ENCODE data around the gene FRY.
A peak's percentile ranks its signal among the peaks of the same experiment; 100 is the strongest.

FRY gene

DNA sequence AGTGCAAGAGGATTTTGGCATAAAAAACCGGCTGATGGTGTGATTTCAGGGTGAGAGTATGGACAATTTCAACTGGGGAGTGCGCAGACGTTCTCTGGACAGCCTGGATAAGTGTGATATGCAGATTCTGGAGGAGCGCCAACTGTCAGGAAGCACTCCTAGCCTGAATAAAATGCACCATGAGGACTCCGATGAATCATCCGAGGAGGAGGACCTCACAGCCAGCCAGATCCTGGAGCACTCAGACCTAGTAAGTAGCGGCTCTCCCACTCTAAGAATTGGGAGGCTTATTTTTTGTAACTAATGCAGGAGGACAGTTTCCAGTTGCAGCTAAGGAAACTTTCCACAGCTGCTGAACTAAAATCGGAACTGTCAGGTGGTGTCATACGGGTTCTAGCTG, 230.0 kb downstream of the FRY start:
- no peak for DNase-seq (ENCODE audit: low spot score)

GRCh38 chr13:32262165-32262564, 230.6 kb downstream of the FRY start:
- DNase-seq (ENCODE audit: low spot score) = no peak

- no peak for DNase-seq (ENCODE audit: low spot score)
Measured at GRCh38 chr13:32262619-32263018, 231.0 kb downstream of the FRY start.

DNA sequence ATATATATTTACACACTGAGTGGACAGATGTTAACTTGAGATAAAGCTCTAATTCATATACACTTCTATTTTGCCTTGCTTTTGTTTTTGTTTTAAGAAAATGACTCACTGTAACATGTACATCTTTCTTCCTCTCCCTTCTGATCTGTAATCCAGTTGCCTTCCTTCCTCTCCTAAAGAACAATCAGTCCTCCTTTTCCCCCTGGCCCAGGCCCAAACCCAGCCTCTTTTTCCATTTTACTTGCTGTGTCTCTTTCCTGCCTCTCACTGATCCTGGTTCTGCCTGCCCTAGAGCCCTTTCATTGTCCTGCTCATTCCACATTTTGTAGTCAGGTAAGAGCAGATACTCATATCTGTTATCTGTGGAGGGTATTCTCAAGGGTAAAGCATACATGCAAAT, 232.8 kb downstream of the FRY start:
- no peak for DNase-seq (ENCODE audit: low spot score)

- no peak for DNase-seq (ENCODE audit: low spot score)
Measured at GRCh38 chr13:32265726-32266125, 234.2 kb downstream of the FRY start.

DNA sequence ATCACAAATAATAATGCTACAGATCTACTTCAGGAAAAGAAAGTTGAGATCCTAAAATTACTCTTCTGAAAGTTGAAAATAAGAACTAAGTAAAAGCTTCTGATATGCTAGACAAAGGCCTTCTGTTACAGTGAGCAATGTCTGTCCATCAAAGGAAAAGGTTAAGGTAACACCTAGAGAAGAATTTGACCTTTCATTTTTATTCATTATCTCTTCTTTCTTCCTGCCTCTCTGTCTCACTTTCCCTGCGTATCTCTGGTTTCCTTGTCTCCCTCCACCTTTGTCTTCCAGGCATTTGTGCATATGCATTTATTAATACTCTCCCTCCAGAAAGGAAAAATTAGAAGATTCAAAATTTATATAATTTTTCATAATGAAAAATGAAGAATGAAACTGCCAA, 234.6 kb downstream of the FRY start:
- DNase-seq (ENCODE audit: low spot score) = no peak

DNA sequence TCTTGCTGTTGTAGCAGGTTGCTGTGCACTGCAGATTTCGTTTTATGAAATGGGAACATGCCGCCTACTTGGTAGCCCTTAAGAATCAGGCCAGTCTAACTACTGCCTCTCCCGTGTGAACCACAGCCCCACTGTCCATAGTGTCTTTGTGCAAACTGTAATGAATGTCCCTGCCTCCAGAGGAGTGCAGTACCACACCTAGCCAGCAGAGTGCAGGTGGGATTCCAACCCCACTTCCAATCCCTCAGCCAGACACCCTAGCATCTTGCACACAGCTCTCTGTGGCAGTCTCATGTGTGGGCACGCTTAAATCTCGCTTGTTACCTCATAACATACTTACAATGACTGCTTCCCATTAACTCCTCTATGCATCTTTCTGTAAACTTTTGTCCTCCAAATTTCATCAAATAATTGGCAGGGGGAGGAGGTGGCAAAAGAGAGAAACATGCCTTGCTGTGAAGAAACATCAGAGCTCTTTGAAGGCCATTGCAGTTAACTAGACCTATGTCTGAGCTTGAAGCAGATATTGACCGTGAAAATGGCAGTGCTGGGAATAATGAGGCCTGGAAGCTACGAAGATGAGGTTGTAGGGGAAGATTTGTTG, 236.4 kb downstream of the FRY start:
- DNase-seq (ENCODE audit: low spot score) = peak; percentile 36

GRCh38 chr13:32272021-32272683, 240.6 kb downstream of the FRY start:
- no peak for DNase-seq (ENCODE audit: low spot score)

DNA sequence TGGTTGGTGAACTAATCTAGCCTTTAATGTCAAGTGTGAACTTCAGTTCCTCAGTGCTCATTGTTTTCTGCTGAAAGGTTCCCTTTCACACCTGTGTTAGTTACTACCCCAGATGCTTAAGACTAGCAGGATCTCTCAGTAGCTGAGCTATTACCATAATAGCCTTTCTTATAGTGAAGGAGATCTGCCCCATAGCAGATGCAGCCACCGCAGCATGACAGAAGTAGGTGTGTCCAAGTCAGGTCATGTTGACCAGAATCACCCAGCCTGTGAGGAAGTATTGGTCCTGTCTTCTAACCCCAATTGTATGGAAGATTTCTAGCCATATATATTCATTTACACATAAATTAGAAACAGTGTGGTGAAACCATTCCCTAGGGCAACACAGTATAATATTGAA, 246.3 kb downstream of the FRY start:
- DNase-seq (ENCODE audit: low spot score) = no peak

DNA sequence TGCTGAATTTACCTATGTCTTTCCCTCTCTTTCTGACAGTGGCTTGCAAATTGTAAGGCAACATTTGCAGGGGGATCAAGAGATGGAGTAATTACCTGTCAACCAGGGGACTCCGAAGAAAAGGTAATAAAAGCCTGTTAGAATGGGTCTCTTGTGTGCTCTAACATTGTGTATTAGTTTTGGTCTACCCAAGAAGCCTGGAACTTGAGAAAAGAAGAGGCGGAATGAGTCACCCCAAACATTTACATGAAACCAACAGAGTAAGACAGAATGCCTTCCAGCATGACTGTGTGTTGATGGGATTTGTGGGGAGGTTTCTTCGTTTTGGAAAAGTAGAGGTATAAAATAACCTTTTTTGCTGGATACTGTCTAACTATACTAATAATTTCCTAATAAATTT, 246.9 kb downstream of the FRY start:
- no peak for DNase-seq (ENCODE audit: low spot score)

- no peak for DNase-seq (ENCODE audit: low spot score)
Measured at GRCh38 chr13:32281096-32281495, 249.5 kb downstream of the FRY start.

DNA sequence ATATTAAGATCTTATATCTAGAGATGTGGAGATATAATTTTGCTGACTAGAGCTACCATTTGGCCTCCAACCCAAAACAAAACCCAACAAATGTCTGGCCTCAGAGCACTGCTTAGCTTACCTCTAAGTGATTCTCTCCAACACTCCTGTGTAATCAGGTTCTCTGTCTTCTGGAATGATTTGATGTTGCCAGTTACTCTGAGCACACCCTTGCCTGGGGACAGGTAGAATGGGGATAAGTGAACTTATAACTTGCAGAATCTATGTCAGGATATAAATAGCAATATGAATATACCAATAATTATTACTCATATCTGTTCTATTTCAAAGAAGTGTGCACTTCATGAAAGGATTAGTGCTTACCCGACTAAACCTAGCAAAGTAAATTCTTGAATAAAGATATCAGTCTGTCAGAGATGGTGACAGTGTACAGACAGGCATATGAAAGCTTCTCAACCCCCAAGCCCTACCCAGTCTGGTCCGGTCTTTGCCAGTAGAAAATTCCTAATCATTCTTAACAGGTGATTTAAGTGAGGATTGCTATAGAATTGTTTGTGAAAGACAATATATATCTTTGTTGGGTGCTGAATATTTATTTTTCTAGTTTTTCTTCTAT, 250.6 kb downstream of the FRY start:
- no peak for DNase-seq (ENCODE audit: low spot score)

- no peak for DNase-seq (ENCODE audit: low spot score)
Measured at GRCh38 chr13:32284927-32285632, 253.5 kb downstream of the FRY start.

GRCh38 chr13:32285633-32285965, 254.0 kb downstream of the FRY start:
- DNase-seq (ENCODE audit: low spot score) = no peak

GRCh38 chr13:32297206-32297605, 265.6 kb downstream of the FRY start:
- no peak for DNase-seq (ENCODE audit: low spot score)

DNA sequence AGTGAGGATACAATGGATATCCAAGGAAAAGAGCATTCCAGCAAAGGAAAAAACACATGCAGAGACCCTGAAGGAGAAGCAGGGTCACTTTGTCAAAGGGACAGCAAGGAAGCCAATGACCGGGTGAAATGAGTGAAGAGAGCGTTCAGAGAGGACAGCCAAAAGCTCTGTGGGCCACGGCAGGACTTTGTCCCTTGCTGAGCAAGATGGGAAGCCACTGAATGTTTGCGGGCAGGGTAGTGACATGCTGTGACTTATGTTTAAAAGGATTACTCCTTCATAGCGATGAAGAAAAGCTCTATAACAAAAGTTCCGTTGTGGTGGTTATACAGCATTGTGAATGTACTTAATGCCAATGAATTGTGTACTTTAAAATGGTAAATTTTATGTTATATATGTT, 267.1 kb downstream of the FRY start:
- DNase-seq (ENCODE audit: low spot score) = no peak

DNA sequence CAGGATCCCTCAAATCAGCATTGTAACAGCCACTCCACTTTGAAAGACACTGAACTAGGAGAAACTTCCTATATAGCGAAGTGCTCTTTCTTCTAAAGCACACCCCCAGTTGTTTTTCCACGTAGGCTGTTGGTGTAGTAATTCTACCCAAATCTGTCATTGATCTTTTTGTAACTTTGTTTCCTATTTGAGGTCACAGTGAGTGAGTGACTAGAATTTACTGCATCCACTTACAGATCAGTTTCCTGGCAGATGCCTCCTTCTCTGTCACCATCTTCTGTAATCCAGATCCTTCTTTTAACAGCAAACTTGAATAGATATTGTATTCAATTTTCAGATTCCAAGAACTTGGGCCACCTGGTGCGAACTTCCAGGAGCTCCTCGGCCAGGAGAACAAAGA, 268.3 kb downstream of the FRY start:
- DNase-seq (ENCODE audit: low spot score) = no peak

DNA sequence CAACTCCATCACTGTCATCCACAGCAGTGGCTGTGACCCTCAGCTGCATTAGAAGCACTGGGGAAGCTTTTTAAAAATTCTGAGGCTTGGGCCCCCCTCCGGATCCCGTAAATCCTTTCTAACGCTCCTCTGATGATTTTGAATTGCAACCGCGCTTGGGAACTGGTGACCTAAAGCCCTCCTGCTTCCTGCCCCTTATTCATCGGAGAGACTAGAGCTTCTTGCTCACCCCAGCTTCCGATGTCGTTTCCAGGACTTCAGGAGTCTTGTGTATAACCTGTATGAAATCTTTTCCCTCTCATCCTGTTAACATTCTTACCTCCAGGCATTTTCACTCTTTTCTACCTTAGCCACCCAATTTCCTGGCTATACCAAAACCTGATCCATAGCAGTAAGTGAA, 268.8 kb downstream of the FRY start:
- no peak for DNase-seq (ENCODE audit: low spot score)

DNA sequence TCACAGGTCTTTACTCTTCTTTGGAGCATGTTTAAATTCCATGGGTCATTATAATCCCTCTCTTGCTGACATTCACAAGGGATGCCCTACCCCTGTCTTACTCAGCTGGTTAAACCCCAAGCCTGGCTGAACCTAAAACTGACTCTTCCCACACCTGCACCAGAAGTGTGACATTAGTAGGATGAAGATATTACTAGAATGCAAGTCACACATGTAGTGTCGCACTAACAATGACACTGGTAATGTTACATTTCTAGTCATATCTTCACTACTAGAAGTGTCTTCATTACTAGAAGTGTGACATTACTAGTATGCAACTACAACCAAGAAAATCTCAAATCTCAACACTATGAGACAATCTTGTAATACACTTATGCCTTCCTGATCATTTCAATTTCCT, 269.3 kb downstream of the FRY start:
- DNase-seq (ENCODE audit: low spot score) = no peak

GRCh38 chr13:32302461-32302860, 270.9 kb downstream of the FRY start:
- no peak for DNase-seq (ENCODE audit: low spot score)

DNA sequence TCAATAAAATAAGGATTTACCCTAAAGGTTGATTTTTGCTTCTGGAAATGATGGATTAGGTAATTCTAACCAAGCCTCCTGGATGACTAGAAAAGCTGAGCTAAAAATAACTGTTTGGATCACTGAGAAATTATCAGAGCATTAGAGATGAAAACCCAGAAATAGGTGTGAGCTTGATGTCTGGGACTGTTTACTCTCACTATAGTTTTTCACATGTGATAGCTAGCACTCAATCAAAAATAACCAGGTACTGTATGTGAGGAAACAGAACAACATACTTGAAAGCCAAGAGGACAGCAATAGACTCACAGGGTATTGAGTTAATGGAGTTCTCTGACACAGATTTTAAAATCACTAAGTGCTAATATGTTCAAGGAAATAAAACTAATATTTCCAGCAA, 274.1 kb downstream of the FRY start:
- no peak for DNase-seq (ENCODE audit: low spot score)

GRCh38 chr13:32309312-32310133, 277.9 kb downstream of the FRY start:
- DNase-seq (ENCODE audit: low spot score) = no peak

Measured in SW480 (cell line).